GM12878 (cell line): ENCODE results near the gene SOX5. TPM values are rescaled to one million over a fixed set of nuclear protein-coding genes. Genes with fewer than 3 reads are reported as not detected.

Experiments used
- ATAC-seq: fragments of 200-7000 bp; cut with Tn5 transposase; 3 replicates; pipeline ENCODE4 v1.9.1; 2020; ENCODE audit warnings: mild to moderate bottlenecking, moderate library complexity
- BruUV-seq: library from RNA; stranded (reverse); fragments of 400-500 nt; replicated peaks from 2 replicates; lab custom pipeline; 2021; lab: Mats Ljungman, UMichigan
- CTCF ChIA-PET: fragments of 300-600 bp; sonication (Branson Sonifier 250); formaldehyde crosslinking; extraction: SDS; loops from one replicate; lab custom pipeline; 2021; ENCODE audit warnings: inconsistent platforms; lab: Yijun Ruan, JAX
- POLR2A ChIA-PET: fragments of 350-600 bp; formaldehyde crosslinking; extraction: SDS; loops from one replicate; lab custom pipeline; 2021; ENCODE audit warnings: inconsistent platforms; lab: Charles Lee
- RAD21 ChIA-PET: fragments of 300-600 bp; sonication (Branson Sonifier 250); formaldehyde crosslinking; loops from one replicate; lab custom pipeline; 2023; ENCODE audit warnings: antibody characterized with exemption; ENCODE audit not compliant: unreplicated experiment; lab: Charles Lee
- SMC1A ChIA-PET: fragments of 300-600 bp; sonication (Branson Sonifier 250); formaldehyde crosslinking; loops from one replicate; lab custom pipeline; 2023; ENCODE audit not compliant: unreplicated experiment, uncharacterized antibody; lab: Charles Lee
- DNase-seq: peaks from one replicate; pipeline ENCODE4 v3.0.0-alpha.2; 2011; ENCODE audit warnings: low read depth, low spot score
- FAIRE-seq: peaks from 3 replicates; lab custom pipeline; 2011; peaks lifted over from hg19 to GRCh38; lab: Jason Lieb, UNC
- H2AFZ ChIP-seq: 2 replicates; pipeline ENCODE4 v1.6.0; 2011; ENCODE audit warnings: low read depth, low read length, control low read depth; ENCODE audit not compliant: control insufficient read depth
- H3K27ac ChIP-seq: 2 replicates; pipeline ENCODE4 v1.5.1; 2011; ENCODE audit warnings: control low read depth; ENCODE audit not compliant: control insufficient read depth, insufficient read depth
- H3K27me3 ChIP-seq, 2 experiments: replicated peaks in 1 of 2; 2 replicates each; pipeline versions ENCODE4 v1.6.0 to v1.6.1; 2011; ENCODE audit warnings: low read length in 1 of 2; ENCODE audit not compliant: control insufficient read depth in 2 of 2, insufficient read depth in 2 of 2
- H3K36me3 ChIP-seq, 2 experiments: 2 replicates each; pipeline ENCODE4 v1.5.1; 2011; ENCODE audit warnings: low read length in 1 of 2; ENCODE audit not compliant: control insufficient read depth in 2 of 2, insufficient read depth in 2 of 2
- H3K4me1 ChIP-seq: 2 replicates; pipeline ENCODE4 v1.6.1; 2011; ENCODE audit warnings: mild to moderate bottlenecking, low read length, moderate library complexity, mixed read lengths; ENCODE audit not compliant: control insufficient read depth, insufficient read depth
- H3K4me2 ChIP-seq: 2 replicates; pipeline ENCODE4 v1.6.0; 2011; ENCODE audit warnings: control low read depth; ENCODE audit not compliant: control insufficient read depth, insufficient read depth
- H3K4me3 ChIP-seq: fragments of 200-600 bp; sonication (generic); 2 replicates; pipeline ENCODE4 v1.5.1; 2016
- H3K79me2 ChIP-seq: 2 replicates; pipeline ENCODE4 v1.6.0; 2011; ENCODE audit warnings: low read length; ENCODE audit not compliant: control insufficient read depth, insufficient read depth
- H3K9ac ChIP-seq: 2 replicates; pipeline ENCODE4 v1.8.0; 2011; ENCODE audit warnings: low read length, control low read depth, mixed read lengths; ENCODE audit not compliant: control insufficient read depth, insufficient read depth
- H3K9me3 ChIP-seq: replicated peaks from 3 replicates; pipeline ENCODE4 v1.5.1; 2011; ENCODE audit warnings: mild to moderate bottlenecking, low read length; ENCODE audit not compliant: control insufficient read depth, insufficient read depth
- H4K20me1 ChIP-seq: 2 replicates; pipeline ENCODE4 v1.6.0; 2011; ENCODE audit not compliant: control insufficient read depth, insufficient read depth
- ATF2 ChIP-seq: IDR thresholded peaks from 2 replicates; pipeline ENCODE4 v1.6.1; 2012; ENCODE audit warnings: low read length, inconsistent platforms
- BACH1 ChIP-seq: fragments of 450-650 bp; IDR thresholded peaks from 2 replicates; pipeline ENCODE4 v1.6.1; 2017; ENCODE audit warnings: mild to moderate bottlenecking, borderline replicate concordance
- CEBPB ChIP-seq, 2 experiments: fragments of 150-350 bp in 1 of 2; IDR thresholded peaks; 2 replicates each; pipeline ENCODE4 v1.6.1; 2012 to 2014; ENCODE audit warnings: low read depth in 2 of 2, low read length in 2 of 2, borderline replicate concordance in 1 of 2, inconsistent platforms in 1 of 2
- CEBPZ ChIP-seq: fragments of 150-350 bp; IDR thresholded peaks from 2 replicates; pipeline ENCODE4 v1.6.1; 2016; ENCODE audit warnings: low read depth, low read length
- FOXK2 ChIP-seq: fragments of 450-650 bp; IDR thresholded peaks from 2 replicates; pipeline ENCODE4 v1.6.1; 2017; ENCODE audit warnings: mild to moderate bottlenecking, moderate library complexity
- HCFC1 ChIP-seq: fragments of 150-350 bp; IDR thresholded peaks from 2 replicates; pipeline ENCODE4 v1.6.1; 2014; ENCODE audit warnings: low read length
- NR2F1 ChIP-seq: fragments of 450-650 bp; conservative IDR thresholded peaks from 2 replicates; pipeline ENCODE4 v1.6.1; 2017; ENCODE audit warnings: mild to moderate bottlenecking
- PAX8 ChIP-seq: fragments of 450-650 bp; IDR thresholded peaks from 2 replicates; pipeline ENCODE4 v1.6.1; 2017; ENCODE audit warnings: mild to moderate bottlenecking, moderate library complexity
- POLR2AphosphoS2 ChIP-seq: IDR thresholded peaks from 2 replicates; pipeline ENCODE4 v1.6.1; 2011; ENCODE audit warnings: low read depth, mild to moderate bottlenecking, low read length, improper control_type of control experiment, moderate library complexity
- SUPT20H ChIP-seq: IDR thresholded peaks from 2 replicates; pipeline ENCODE4 v1.6.1; 2011; ENCODE audit warnings: low read depth, mild to moderate bottlenecking, low read length, moderate library complexity, borderline replicate concordance; ENCODE audit not compliant: control insufficient read depth
- TCF7 ChIP-seq: IDR thresholded peaks from 2 replicates; pipeline ENCODE4 v1.6.1; 2014; ENCODE audit warnings: antibody characterized with exemption, borderline replicate concordance
- YY1 ChIP-seq: IDR thresholded peaks from 2 replicates; pipeline ENCODE4 v1.6.1; 2011; ENCODE audit warnings: low read depth, mild to moderate bottlenecking, low read length
- ZSCAN29 ChIP-seq: fragments of 450-650 bp; IDR thresholded peaks from 2 replicates; pipeline ENCODE4 v1.6.1; 2017; ENCODE audit warnings: mild to moderate bottlenecking, moderate library complexity
- WGBS: methylation state at CpG from one replicate; pipeline ENCODE4 v1.1.6; 2016; ENCODE audit warnings: low lambda C conversion rate; ENCODE audit not compliant: insufficient replicate concordance, insufficient coverage; ENCODE audit errors: missing lambda C conversion rate; 5-methylcytosine and 5-hydroxymethylcytosine counted together
- in situ Hi-C: fragments of 300-500 bp; cut with MboI; formaldehyde crosslinking; loops from 9 replicates; pipeline ENCODE4 v1.14.3; 2018; ENCODE audit warnings: mixed read lengths
- intact Hi-C: fragments of 100-400 bp; cut with micrococcal nuclease; formaldehyde crosslinking; loops from one replicate; pipeline ENCODE4 v1.14.2; 2022; ENCODE audit not compliant: unreplicated experiment
- polyA plus RNA-seq, 11 experiments: library from polyadenylated mRNA; depleted of rRNA in 4 of 11; unstranded in 6 of 11; stranded (reverse) in 5 of 11; fragments of >200 nt; fragmentation: Nextera tagmentation in 4 of 11; fragmentation: Illumina TruSeq in 1 of 11; extraction: Ambion mirVana in 4 of 11; extraction: Trizol in 1 of 11; gene quantifications; 1 replicate in 1 of 11; 2 replicates in 10 of 11; pipeline versions ENCODE4 v1.2.1 to v1.2.3, GENCODE V29; 2011 to 2016; ENCODE audit warnings: inconsistent platforms in 2 of 11, missing spikeins in 2 of 11, low read depth in 1 of 11
- total RNA-seq, 4 experiments: library from RNA; depleted of rRNA in 3 of 4; stranded (reverse); fragments of >200 nt in 3 of 4; fragmentation: Illumina TruSeq in 1 of 4; extraction: Trizol in 1 of 4; gene quantifications; 2 replicates each; pipeline versions ENCODE4 v1.2.1 to v1.2.3, GENCODE V29; 2013 to 2021

Gene SOX5
- total and polyA plus RNA-seq, 10 of the 15 experiments (the other 5 are each of a cell fraction or from before 2014, with no cell fraction given) = 0.08 to 1.0 (median 0.24) TPM

GRCh38 chr12:23495472-23495871 lies 454.0 kb downstream of the SOX5 start:
- Histone ChIP-seq H3K27me3 (no peaks in the 10 kb centered on the region), H3K4me2 (no peak overlapping the region)
- no peak for TF ChIP-seq HCFC1
- TF ChIP-seq ATF2 = no peak
- TF ChIP-seq CEBPB (IDR thresholded peaks at IDR 0.05; ENCODE audit: borderline replicate concordance in 1 of 2, low read depth in 2 of 2, low read length in 2 of 2) = no peak
- no peak for TF ChIP-seq TCF7
- TF ChIP-seq CEBPZ = no peak
- TF ChIP-seq NR2F1 = no peak
- no peak for TF ChIP-seq BACH1
- TF ChIP-seq POLR2AphosphoS2 = no peak
- TF ChIP-seq ZSCAN29 = no peak
- no peak for TF ChIP-seq YY1
- no peak for TF ChIP-seq PAX8
- no peak for TF ChIP-seq SUPT20H
- no peak for TF ChIP-seq FOXK2
- TF ChIP-seq, all 136 proteins: peak for 0
- ChIA-PET CTCF (no interaction called here), RAD21 (no interaction called here), POLR2A (no interaction called here), SMC1A (interaction anchor here (1.0 kb wide), 1 partner anchor 20 kb away, joined by 3 read pairs; no protein-coding TSS in a partner anchor)
- FAIRE-seq = no peak
- no peak overlapping the region for H3K4me3 ChIP-seq
- intact Hi-C loops (no loop called here), in situ Hi-C loops (no loop called here)
- no peak overlapping the region for H2AFZ ChIP-seq
- no peaks in the 10 kb centered on the region for H3K4me1 ChIP-seq
- no peak for DNase-seq
- BruUV-seq = no TSS peak
- no peaks in the 10 kb centered on the region for H3K79me2 ChIP-seq
- no peaks in the 10 kb centered on the region for H4K20me1 ChIP-seq
- no peak for ATAC-seq
- no peak overlapping the region for H3K27ac ChIP-seq
- H3K36me3 ChIP-seq = no peaks in the 10 kb centered on the region
- 38% methylated on average over 2 of the region's 2 CpGs for WGBS
- no peak overlapping the region for H3K9ac ChIP-seq
- no peaks in the 10 kb centered on the region for H3K9me3 ChIP-seq
